ENCODE results near the gene HSPBP1.
"Not testable (repeated sequence)": the region's sequence is repeated elsewhere in the genome, so short reads cannot be mapped to it uniquely, and the experiment has no call there.

HSPBP1 gene

GRCh38 chr19:55239004-55239403, 40.9 kb downstream of the HSPBP1 start:
- no peak for DNase-seq (ENCODE audit: low read depth)

- DNase-seq (ENCODE audit: low read depth), result no peak
These were observed 41.9 kb downstream of the HSPBP1 start for GRCh38 chr19:55238030-55238429.

DNA sequence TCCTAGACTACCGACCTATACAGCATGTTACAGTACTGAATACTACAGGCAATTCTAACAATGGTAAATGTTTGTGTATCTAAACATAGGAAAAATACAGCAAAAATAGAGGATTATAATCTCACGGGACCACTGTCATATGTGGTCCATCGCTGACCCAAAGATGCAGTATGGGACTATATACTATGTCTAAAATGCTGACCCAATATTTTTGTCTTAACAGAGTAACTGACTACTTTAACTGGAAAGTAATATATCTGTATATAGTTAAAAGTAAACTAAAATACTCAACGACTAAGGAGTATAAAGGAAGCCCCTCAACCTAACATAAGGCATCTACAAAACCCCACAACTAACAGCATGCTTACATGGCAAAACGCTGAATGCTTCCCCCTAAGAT, 46.9 kb downstream of the HSPBP1 start:
- DNase-seq (ENCODE audit: low read depth), result no peak

DNA sequence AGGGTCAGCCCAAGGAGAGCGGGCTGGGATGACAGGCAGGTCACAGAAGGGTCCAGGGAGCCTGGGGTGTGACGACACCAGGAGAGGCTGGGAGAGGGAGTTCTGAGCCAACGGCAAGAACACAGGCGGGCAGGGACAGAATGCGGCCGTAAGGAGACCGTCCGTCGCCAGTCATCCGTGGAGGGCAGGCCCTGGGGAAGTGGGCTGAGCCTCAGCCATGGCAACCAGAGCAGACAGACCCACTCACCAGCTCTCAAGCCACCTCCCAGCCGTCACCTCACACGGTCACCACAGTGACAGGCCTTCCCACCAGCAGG, 47.7 kb downstream of the HSPBP1 start:
- DNase-seq (ENCODE audit: low read depth), result no peak

- no peak for DNase-seq (ENCODE audit: low read depth)
These were observed 48.3 kb downstream of the HSPBP1 start for GRCh38 chr19:55231391-55232285.

DNA sequence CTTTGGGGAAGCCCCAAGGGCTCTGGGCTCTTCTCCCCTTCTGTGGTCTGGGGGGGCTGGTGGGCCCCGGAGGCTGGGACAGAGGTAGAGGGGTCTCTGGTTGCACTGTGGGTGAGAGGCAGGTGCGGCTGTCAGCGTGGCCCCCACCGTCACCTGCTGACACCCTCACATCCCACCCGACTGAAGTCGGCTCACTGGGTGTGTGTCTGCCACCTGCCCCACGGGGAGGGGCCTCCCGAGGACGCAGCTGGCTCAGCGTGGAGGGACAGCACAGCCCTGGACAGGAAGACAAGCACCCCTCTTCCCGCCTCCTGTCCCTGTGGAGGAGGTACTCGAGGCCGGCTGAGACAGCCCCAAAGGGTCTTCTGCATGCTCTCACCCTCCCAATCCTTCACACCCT, 49.1 kb downstream of the HSPBP1 start:
- no peak for DNase-seq (ENCODE audit: low read depth)

- no peak for DNase-seq (ENCODE audit: low read depth)
These were observed 49.6 kb downstream of the HSPBP1 start for GRCh38 chr19:55230329-55230728.

DNA sequence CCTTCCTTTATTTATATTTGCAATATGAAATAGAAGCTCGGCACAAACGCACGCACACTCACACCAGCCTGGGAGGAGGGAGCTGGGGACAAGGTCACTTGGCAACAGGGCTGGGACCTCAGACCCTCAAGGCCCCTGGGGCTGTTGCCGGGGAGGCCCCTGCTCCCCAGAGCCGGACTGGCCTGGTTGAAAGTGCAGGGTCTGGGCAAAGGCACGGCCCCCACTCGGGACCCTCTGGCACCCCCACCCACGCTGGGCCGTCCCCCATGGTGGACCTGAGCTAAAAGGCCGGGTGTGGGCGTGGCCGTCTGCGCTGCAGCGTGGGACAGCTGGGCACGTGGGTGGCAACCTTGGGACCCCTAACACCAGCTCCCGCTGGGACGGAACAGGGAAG, 50.1 kb downstream of the HSPBP1 start:
- DNase-seq (ENCODE audit: low read depth), result no peak

- no peak for DNase-seq (ENCODE audit: low read depth)
These were observed 50.6 kb downstream of the HSPBP1 start for GRCh38 chr19:55229145-55229788.

DNA sequence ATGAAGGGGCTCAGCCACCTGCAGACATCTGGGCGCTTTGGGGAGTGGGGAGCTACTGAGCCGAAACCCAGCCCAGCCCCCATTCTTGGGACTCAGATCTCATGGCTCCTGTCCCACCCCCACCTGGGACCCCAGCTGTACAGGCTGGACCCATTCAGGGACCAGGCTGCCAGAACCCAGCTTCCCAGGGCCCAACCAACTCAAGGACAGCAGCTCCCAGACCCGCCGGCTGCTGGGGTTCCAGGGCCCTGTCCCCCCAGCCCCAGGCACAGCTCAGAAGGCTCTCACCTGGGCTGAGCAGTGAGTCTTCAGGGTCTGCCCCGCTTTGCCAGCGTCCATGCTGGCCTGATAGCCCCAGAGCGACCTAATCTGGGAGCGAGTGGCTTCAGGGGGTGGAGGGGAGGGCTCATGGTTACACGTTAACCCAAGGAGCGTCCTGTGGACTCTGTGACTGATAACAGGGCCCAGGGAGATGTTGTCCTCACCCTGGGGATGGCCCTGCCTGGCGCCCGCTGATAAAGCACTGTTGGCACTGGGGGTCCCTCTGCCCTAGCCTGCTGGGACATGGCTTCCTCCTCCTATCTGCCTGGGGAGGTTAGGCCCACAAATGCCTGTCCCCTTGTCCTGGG, 51.4 kb downstream of the HSPBP1 start, which contains the start of gene TMEM86B:
TSS of gene TMEM86B (minus strand) at position 361 of the 629 bp plus-strand sequence. CDS start at position 339, 22 bp downstream.
- no peak for DNase-seq (ENCODE audit: low read depth)

DNA sequence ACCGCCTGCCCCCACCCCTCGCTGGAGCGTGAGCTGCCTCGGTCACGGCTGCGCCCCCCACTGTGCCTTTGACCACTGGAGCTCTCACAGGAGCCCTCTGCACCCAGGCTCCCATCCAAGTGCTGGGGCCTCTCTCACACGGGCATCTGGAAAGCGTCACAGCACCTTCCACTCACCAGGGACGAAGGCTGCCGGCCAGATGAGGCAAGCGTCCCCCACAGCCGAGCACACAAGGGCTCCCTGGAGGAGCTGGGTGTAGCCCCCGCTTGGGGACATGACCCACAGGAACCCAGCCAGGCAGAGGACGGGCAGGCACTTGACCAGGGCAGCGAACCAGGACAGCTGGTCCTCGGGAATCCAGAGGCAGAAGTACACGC, 51.9 kb downstream of the HSPBP1 start:
- no peak for DNase-seq (ENCODE audit: low read depth)

GRCh38 chr19:55227241-55228014, 52.5 kb downstream of the HSPBP1 start:
- DNase-seq (ENCODE audit: low read depth), result no peak

GRCh38 chr19:55226788-55227187, 53.1 kb downstream of the HSPBP1 start:
- no peak for DNase-seq (ENCODE audit: low read depth)

GRCh38 chr19:55226273-55226672, 53.6 kb downstream of the HSPBP1 start:
- no peak for DNase-seq (ENCODE audit: low read depth)

- DNase-seq (ENCODE audit: low read depth), result no peak
These were observed 54.4 kb downstream of the HSPBP1 start for GRCh38 chr19:55225415-55225958.

- DNase-seq (ENCODE audit: low read depth), result not testable (repeated sequence)
These were observed 55.1 kb downstream of the HSPBP1 start for GRCh38 chr19:55224679-55225414.

- no peak for DNase-seq (ENCODE audit: low read depth)
These were observed 55.8 kb downstream of the HSPBP1 start for GRCh38 chr19:55224038-55224665.

DNA sequence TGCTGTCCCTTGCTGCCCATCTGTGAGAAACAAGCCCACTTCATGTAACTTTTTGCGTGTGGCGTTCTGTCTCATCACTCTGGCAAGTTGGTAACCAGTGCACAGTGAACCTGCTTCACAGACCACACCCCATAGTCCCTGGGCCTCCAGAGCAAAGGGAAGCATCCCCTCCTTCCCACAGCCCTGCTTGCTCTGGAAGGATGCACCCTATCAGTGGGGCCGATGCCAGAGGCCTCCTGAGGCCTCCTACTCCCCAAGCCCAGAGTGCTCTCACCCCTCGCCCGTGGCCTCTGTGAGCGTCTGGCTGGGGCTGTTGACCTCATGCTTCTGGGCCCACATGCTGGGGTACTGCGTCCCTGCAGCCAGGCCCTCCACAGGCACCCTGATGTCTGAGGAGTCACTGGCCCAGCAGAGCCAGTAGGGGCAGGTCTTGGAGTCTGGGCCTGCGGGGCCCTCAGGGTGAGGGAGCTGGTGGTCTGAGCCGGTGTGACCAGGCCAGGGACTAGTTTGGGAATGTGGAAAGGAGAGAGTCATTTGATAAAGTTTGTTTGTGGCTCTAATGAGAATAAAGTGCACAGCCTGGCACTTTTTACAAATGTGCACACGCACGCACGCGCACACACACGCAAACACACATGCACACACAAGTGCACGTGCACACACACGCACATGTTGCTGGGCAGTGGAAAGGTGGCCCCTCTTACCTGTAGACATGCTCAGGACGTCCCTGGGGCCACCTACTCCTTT, 56.4 kb downstream of the HSPBP1 start:
- no peak for DNase-seq (ENCODE audit: low read depth)

GRCh38 chr19:55220525-55220924, 59.4 kb downstream of the HSPBP1 start:
- DNase-seq (ENCODE audit: low read depth), result no peak
